ENCODE results near the gene DIAPH3.

Gene DIAPH3

DNA sequence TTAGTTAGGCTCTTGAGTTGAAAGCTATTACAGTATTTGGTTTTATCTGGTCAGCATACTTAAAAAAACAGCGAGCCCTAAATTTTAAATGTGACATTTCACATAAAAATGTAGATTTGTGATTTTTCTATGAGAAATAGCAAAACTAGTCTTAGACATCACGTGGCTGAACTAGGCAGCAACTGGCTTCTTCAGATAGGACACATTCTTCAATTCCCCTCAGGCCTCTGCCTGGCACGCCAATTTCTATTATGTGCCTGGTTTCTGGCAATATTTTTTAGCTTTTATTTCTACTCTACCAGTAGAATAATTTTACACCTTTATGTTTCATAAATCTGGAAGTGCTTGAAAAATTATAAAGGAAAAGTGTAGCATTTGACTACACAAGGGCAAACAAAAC lies 433.7 kb downstream of the DIAPH3 start:
- no peak for DNase-seq (ENCODE audit: low spot score)
- in situ Hi-C loops (cut with MboI; ENCODE audit: low sequenced_read_pairs, unreplicated experiment) = no loop called here
- TF ChIP-seq, protein P1, sequence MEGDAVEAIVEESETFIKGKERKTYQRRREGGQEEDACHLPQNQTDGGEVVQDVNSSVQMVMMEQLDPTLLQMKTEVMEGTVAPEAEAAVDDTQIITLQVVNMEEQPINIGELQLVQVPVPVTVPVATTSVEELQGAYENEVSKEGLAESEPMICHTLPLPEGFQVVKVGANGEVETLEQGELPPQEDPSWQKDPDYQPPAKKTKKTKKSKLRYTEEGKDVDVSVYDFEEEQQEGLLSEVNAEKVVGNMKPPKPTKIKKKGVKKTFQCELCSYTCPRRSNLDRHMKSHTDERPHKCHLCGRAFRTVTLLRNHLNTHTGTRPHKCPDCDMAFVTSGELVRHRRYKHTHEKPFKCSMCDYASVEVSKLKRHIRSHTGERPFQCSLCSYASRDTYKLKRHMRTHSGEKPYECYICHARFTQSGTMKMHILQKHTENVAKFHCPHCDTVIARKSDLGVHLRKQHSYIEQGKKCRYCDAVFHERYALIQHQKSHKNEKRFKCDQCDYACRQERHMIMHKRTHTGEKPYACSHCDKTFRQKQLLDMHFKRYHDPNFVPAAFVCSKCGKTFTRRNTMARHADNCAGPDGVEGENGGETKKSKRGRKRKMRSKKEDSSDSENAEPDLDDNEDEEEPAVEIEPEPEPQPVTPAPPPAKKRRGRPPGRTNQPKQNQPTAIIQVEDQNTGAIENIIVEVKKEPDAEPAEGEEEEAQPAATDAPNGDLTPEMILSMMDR (IDR thresholded peaks at IDR 0.05; ENCODE audit: borderline replicate concordance, control extremely low read depth, extremely low read depth, insufficient read depth, missing control alignments) = no peak

DNA sequence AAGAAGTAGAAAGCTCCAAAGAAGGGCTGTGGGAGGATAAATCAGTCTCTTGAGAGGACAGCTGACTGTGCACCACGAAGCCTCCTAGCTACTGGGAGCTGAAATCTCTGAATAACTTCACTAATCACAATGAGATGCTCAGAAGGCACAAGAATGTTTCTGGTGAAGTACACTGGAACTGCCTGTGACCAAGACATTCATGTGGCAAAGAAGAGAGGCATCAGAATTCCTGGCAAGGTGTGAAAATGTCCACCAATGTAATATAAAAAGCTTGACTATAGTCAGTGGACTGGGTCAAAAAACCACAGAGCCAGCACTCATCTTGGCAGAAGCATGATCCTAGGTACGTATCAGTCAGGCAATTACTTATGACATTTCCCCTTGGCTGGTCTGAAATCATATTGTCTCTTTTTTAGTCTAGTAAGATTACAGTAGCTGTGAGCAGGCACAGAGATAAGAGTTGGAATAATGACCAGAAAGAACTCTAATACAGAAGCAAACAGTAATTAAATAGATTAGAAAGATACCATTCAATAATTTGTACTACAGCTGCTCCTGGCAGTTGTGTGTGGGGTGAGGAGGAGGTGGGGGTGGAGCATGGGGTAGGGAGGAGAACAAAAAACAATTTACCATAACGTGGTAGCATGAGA lies 434.7 kb downstream of the DIAPH3 start:
- in situ Hi-C loops (cut with MboI; ENCODE audit: low sequenced_read_pairs, unreplicated experiment) = no loop called here
- no peak for DNase-seq (ENCODE audit: low spot score)
- TF ChIP-seq, protein P1 (IDR thresholded peaks at IDR 0.05; ENCODE audit: borderline replicate concordance, control extremely low read depth, extremely low read depth, insufficient read depth, missing control alignments) = no peak

DNA sequence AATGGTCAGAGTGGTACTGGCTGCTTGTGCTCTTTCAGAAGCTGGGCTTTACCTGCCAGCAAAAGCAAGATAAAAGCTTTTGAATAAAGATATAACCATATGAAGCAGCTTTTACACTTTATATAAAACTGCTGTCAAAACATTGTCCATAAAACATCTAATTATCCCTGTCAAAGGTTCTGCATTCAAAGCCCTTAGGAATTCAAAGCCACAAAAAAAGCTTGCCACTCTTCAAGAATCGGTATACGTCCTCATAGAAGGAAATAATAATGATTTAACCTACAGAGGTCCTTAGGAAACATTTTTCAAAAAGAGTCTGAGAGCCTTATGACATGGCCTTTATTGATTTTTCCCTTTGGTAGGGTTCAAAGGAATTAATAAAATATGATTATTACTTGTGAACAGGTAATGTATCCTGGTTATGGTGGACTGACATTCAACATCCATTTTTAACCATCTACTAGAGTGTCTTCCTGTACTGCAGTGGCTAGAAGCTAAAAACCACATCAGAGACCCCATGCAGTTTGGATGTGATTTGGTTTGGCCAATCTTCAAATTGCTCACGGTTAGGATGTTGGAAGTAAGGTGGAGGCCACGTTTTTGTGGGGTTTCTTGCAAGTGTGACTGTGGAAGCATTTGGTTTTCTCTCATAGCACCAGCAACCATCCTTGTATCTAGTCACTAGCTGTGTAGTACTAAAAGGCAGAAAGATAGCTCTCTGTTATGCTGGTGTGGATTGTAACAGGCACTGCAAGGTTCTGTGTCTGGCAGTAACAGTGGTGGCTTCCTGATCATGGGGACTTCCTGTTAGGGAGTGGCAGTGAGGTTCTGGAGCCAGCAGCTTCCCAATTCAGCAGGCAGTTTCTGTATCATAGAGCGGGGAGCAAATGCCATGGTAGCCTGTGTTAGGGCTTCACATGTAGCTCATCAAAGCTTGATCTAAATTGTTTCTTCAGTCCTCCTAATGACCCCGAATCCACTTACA lies 441.5 kb downstream of the DIAPH3 start:
- no peak for DNase-seq (ENCODE audit: low spot score)
- TF ChIP-seq, protein P1 (IDR thresholded peaks at IDR 0.05; ENCODE audit: borderline replicate concordance, control extremely low read depth, extremely low read depth, insufficient read depth, missing control alignments) = no peak
- in situ Hi-C loops (cut with MboI; ENCODE audit: low sequenced_read_pairs, unreplicated experiment) = no loop called here

DNA sequence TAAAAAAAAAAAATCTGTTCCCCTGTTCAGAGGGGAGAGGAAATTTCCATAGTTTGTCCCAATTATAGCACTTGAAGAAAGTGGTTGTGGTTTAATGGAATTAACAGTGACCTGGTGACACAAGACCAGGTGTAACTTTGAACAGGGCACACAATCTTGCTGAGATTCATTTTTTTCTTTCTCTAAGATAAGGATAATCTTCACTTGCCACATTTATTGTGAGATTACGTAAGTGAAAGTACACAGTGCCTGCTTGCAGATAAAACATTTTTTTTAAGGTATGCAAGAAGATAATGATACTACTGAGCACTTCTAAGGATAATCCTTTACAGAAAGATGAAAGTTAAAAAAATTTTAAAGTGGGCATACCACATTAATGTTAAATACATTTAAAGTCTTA lies 448.1 kb downstream of the DIAPH3 start:
- TF ChIP-seq, protein P1 (IDR thresholded peaks at IDR 0.05; ENCODE audit: borderline replicate concordance, control extremely low read depth, extremely low read depth, insufficient read depth, missing control alignments) = no peak
- DNase-seq (ENCODE audit: low spot score) = no peak
- in situ Hi-C loops (cut with MboI; ENCODE audit: low sequenced_read_pairs, unreplicated experiment) = no loop called here

DNA sequence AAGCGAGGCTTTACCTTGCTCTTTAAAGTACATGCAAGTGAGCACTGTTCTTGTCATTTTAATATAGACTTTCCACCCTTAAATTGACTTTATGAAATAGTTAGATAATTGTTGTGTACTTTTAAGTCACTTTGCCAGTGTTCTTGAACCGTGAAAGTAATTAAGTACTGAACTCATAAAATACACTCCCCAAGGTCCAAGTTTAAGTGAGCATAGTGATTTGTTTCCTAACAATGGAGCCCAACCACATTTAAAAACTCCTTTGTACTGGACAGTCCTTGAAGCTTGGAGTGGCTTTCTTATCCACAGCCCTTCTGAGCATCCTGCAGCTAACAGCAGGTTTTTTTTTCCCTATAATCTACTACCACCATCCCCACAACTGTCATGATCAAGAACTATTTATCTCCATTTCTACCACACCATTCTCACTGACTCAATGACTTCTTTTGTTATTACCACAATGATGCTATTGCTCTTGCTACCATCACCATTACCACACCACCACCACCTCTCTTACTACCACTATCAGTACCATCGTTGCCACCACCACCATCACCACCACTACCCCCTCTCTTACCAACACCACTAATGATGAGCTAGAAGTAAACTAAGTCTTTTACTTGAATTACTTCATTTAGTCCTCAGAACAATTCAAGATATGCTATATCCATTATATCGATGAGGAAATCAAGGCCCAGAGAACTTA lies 452.6 kb downstream of the DIAPH3 start:
- no peak for DNase-seq (ENCODE audit: low spot score)
- in situ Hi-C loops (cut with MboI; ENCODE audit: low sequenced_read_pairs, unreplicated experiment) = no loop called here
- TF ChIP-seq, protein P1 (IDR thresholded peaks at IDR 0.05; ENCODE audit: borderline replicate concordance, control extremely low read depth, extremely low read depth, insufficient read depth, missing control alignments) = no peak

DNA sequence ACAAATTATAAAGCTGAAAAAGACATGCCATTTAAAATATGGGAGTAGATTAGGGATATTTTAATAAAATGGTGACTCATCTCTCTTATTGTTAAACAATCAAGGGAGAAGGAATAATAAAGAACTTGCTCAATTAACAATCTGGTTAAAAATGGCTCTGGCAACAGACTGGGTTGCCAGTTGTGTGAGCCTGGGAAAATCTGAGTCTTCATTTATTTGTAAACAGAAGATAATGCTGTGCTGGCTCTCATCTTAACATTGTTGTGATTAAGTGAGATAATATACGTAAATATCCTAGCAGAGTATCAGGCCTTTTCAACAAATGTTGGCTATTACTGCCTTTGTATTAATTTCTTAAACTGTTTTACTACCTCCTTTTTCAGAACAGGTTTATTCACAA lies 453.3 kb downstream of the DIAPH3 start:
- in situ Hi-C loops (cut with MboI; ENCODE audit: low sequenced_read_pairs, unreplicated experiment) = no loop called here
- DNase-seq (ENCODE audit: low spot score) = no peak
- TF ChIP-seq, protein P1 (IDR thresholded peaks at IDR 0.05; ENCODE audit: borderline replicate concordance, control extremely low read depth, extremely low read depth, insufficient read depth, missing control alignments) = no peak

Measured in GM13976 (cell line).